GM23338 (cell line): Measurements from ENCODE around the gene CHCHD10.

ENCODE experiments used
- CTCF ChIP-seq, 2 experiments: fragments of 200-600 bp in 1 of 2; sonication (generic) in 1 of 2; conservative IDR thresholded peaks; 2 replicates each; pipeline versions ENCODE4 v1.5.1 to v1.6.1; 2016 to 2017; ENCODE audit warnings: antibody characterized with exemption in 2 of 2, low read depth in 2 of 2, mild to moderate bottlenecking in 2 of 2, moderate library complexity in 1 of 2
- EZH2 ChIP-seq: fragments of 200-600 bp; sonication (generic); IDR thresholded peaks from one replicate; pipeline ENCODE4 v1.8.0; 2017; ENCODE audit warnings: antibody characterized with exemption, mild to moderate bottlenecking, low read depth; ENCODE audit not compliant: unreplicated experiment
- EZH2phosphoT487 ChIP-seq: fragments of 200-600 bp; sonication (generic); IDR thresholded peaks from one replicate; pipeline ENCODE4 v1.8.1; 2018; ENCODE audit warnings: antibody characterized with exemption; ENCODE audit not compliant: unreplicated experiment
- REST ChIP-seq: IDR thresholded peaks from one replicate; pipeline ENCODE4 v1.6.1; 2018; ENCODE audit warnings: antibody characterized with exemption; ENCODE audit not compliant: unreplicated experiment

- TF ChIP-seq EZH2phosphoT487 (no peak), CTCF (conservative IDR thresholded peaks at IDR 0.05; ENCODE audit: low read depth in 2 of 2) (no peak), EZH2 (no peak), REST (no peak)
Observed at GRCh38 chr22:23763954-23764353, 3.8 kb downstream of the CHCHD10 start.
